ENCODE results near the gene PCDHGA11. TPM values are rescaled to one million over a fixed set of nuclear protein-coding genes. Genes with fewer than 3 reads are reported as not detected.
"Not testable (repeated sequence)": the region's sequence is repeated elsewhere in the genome, so short reads cannot be mapped to it uniquely, and the experiment has no call there.

Gene PCDHGA11
- total RNA-seq, 3 donors from 2014 or later (not counting 1 experiment from before 2014, with no cell fraction given): 0.40 to 1.2 (median 0.83) TPM

DNA sequence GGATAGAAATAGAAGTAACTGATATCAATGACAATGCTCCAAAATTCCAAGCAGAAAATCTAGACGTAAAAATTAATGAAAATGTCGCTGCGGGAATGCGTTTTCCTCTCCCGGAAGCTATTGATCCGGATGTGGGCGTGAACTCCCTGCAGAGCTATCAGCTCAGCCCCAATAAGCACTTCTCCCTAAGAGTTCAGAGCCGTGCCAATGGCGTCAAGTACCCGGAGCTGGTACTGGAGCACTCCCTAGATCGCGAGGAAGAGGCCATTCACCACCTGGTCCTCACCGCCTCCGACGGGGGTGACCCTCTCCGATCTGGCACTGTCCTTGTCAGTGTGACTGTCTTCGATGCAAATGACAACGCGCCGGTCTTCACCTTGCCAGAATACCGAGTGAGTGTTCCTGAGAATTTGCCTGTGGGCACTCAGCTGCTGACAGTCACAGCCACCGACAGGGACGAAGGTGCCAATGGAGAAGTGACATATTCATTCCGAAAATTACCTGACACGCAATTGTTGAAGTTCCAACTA is 7.2 kb upstream of the PCDHGA11 start:
- no peak overlapping the region for H3K27ac ChIP-seq (ENCODE audit: low read length)
- Mint-ChIP-seq H3K4me1 (peaks cover 38 to 51% of the 10 kb centered on the region in 2 donors), H3K27ac (peak overlapping the region; percentile 61 to 82), H3K36me3 (peaks cover 36% of the 10 kb centered on the region), H3K4me3 (peak overlapping the region; percentile 93), H3K27me3 (ENCODE audit: low read depth in 2 of 2) (peaks cover 52 to 63% of the 10 kb centered on the region in 2 donors), H3K9me3 (peaks cover 2 to 7% of the 10 kb centered on the region in 2 donors)
- 22% methylated on average over 23 of the region's 25 CpGs for WGBS (ENCODE audit: insufficient coverage)
- TF ChIP-seq CTCF (IDR thresholded peaks at IDR 0.05): no peak
- H3K4me1 ChIP-seq (ENCODE audit: control insufficient read depth, insufficient read depth, low read length): peaks cover 25% of the 10 kb centered on the region
- H3K4me3 ChIP-seq (ENCODE audit: low read length): peak overlapping the region; percentile 22
- peaks cover 24% of the 10 kb centered on the region for H3K9me3 ChIP-seq (ENCODE audit: control insufficient read depth, insufficient read depth, low read length)
- no peaks in the 10 kb centered on the region for H3K36me3 ChIP-seq (ENCODE audit: control insufficient read depth, insufficient read depth, low read length)
- DNase-seq (no peak), ATAC-seq (no peak)
- H3K27me3 ChIP-seq (ENCODE audit: control insufficient read depth, insufficient read depth, low read length): peaks cover 68% of the 10 kb centered on the region
- intact Hi-C loops (cut with micrococcal nuclease): loop anchor here (2.0 to 5.0 kb wide), 2 partner anchors 99 to 151 kb away; no protein-coding TSS in a partner anchor

- peaks cover 27% of the 10 kb centered on the region for H3K9me3 ChIP-seq (ENCODE audit: control insufficient read depth, insufficient read depth, low read length)
- H3K27me3 Mint-ChIP-seq (ENCODE audit: low read depth in 2 of 2): peaks cover 53 to 67% of the 10 kb centered on the region in 2 donors
- WGBS (ENCODE audit: insufficient coverage): 43% methylated on average over 46 of the region's 46 CpGs
- peaks cover 38 to 47% of the 10 kb centered on the region in 2 donors for H3K4me1 Mint-ChIP-seq
- peaks cover 25% of the 10 kb centered on the region for H3K4me1 ChIP-seq (ENCODE audit: control insufficient read depth, insufficient read depth, low read length)
- H3K27ac ChIP-seq (ENCODE audit: low read length); ATAC-seq; H3K9me3 Mint-ChIP-seq; DNase-seq; H3K36me3 ChIP-seq (ENCODE audit: control insufficient read depth, insufficient read depth, low read length); H3K4me3 ChIP-seq (ENCODE audit: low read length): not testable (repeated sequence)
- H3K27ac Mint-ChIP-seq: peak overlapping the region in 1 of 2 donors; percentile 82
- peaks cover 65% of the 10 kb centered on the region for H3K27me3 ChIP-seq (ENCODE audit: control insufficient read depth, insufficient read depth, low read length)
- H3K36me3 Mint-ChIP-seq: peaks cover 32% of the 10 kb centered on the region
- peak overlapping the region; percentile 73 for H3K4me3 Mint-ChIP-seq
- intact Hi-C loops (cut with micrococcal nuclease): loop anchor here (5.0 kb wide), 1 partner anchor 98 kb away; no protein-coding TSS in a partner anchor
Measured at GRCh38 chr5:141414548-141415274, 6.1 kb upstream of the PCDHGA11 start.

DNA sequence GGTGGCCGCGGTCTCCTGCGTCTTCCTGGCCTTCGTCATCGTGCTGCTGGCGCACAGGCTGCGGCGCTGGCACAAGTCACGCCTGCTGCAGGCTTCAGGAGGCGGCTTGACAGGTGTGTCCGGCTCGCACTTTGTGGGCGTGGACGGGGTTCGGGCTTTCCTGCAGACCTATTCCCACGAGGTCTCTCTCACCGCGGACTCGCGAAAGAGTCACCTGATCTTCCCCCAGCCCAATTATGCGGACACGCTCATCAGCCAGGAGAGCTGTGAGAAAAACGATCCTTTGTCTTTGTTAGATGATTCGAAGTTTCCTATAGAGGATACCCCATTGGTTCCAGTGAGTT is 5.6 kb upstream of the PCDHGA11 start:
- DNase-seq; intact Hi-C loops (cut with micrococcal nuclease); H3K27ac ChIP-seq (ENCODE audit: low read length); ATAC-seq; H3K9me3 Mint-ChIP-seq; H3K27ac Mint-ChIP-seq; H3K4me3 ChIP-seq (ENCODE audit: low read length); H3K36me3 ChIP-seq (ENCODE audit: control insufficient read depth, insufficient read depth, low read length): not testable (repeated sequence)
- 25% methylated on average over 24 of the region's 24 CpGs for WGBS (ENCODE audit: insufficient coverage)
- peak overlapping the region; percentile 73 for H3K4me3 Mint-ChIP-seq
- H3K36me3 Mint-ChIP-seq: peaks cover 30% of the 10 kb centered on the region
- H3K27me3 ChIP-seq (ENCODE audit: control insufficient read depth, insufficient read depth, low read length): peaks cover 65% of the 10 kb centered on the region
- H3K9me3 ChIP-seq (ENCODE audit: control insufficient read depth, insufficient read depth, low read length): peaks cover 30% of the 10 kb centered on the region
- H3K27me3 Mint-ChIP-seq (ENCODE audit: low read depth in 2 of 2): peaks cover 54 to 69% of the 10 kb centered on the region in 2 donors
- H3K4me1 ChIP-seq (ENCODE audit: control insufficient read depth, insufficient read depth, low read length): peaks cover 25% of the 10 kb centered on the region
- H3K4me1 Mint-ChIP-seq: peaks cover 38 to 44% of the 10 kb centered on the region in 2 donors

DNA sequence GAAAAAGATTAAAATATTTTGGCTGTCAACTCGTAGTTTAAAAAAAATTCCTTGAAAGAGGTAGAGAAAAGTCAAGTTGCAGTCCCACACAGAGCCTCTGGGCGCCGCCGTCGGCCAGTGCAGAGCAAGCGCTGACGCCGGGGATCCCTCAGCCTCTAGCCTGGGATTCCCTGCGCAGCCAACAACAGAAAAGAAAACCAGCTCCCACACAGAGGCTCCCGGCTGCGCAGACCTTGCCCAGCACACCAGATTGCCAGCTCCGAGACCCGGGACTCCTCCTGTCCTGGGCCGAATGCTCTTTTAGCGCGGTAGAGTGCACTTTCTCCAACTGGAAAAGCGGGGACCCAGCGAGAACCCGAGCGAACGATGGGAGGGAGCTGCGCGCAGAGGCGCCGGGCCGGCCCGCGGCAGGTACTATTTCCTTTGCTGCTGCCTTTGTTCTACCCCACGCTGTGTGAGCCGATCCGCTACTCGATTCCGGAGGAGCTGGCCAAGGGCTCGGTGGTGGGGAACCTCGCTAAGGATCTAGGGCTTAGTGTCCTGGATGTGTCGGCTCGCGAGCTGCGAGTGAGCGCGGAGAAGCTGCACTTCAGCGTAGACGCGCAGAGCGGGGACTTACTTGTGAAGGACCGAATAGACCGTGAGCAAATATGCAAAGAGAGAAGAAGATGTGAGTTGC is 3.2 kb upstream of the PCDHGA11 start, which contains the start of gene PCDHGB7:
PCDHGB7 (plus strand) TSS at position 184 of the 679 bp plus-strand sequence; CDS start at position 367, 183 bp downstream.
- H3K4me3 ChIP-seq (ENCODE audit: low read length); H3K27ac ChIP-seq (ENCODE audit: low read length); H3K36me3 ChIP-seq (ENCODE audit: control insufficient read depth, insufficient read depth, low read length); H3K9me3 Mint-ChIP-seq; intact Hi-C loops (cut with micrococcal nuclease): not testable (repeated sequence)
- Mint-ChIP-seq H3K27ac (peak within 1 kb of the TSS in 1 of 2 donors; percentile 36), H3K36me3 (peaks cover 25% of the 10 kb centered on the region), H3K4me3 (peak within 1 kb of the TSS; percentile 88), H3K27me3 (ENCODE audit: low read depth in 2 of 2) (peaks cover 68 to 82% of the 10 kb centered on the region in 2 donors), H3K4me1 (peaks cover 30 to 43% of the 10 kb centered on the region in 2 donors)
- peak; percentile 78 to 84 (median 81) for ATAC-seq
- DNase-seq: peak in 1 of 2 donors; percentile 59
- H3K4me1 ChIP-seq (ENCODE audit: control insufficient read depth, insufficient read depth, low read length): peaks cover 25% of the 10 kb centered on the region
- TF ChIP-seq CTCF (IDR thresholded peaks at IDR 0.05): peak; percentile 51
- H3K27me3 ChIP-seq (ENCODE audit: control insufficient read depth, insufficient read depth, low read length): peaks cover 84% of the 10 kb centered on the region
- WGBS (ENCODE audit: insufficient coverage): 7% methylated on average over 47 of the region's 47 CpGs
- peaks cover 35% of the 10 kb centered on the region for H3K9me3 ChIP-seq (ENCODE audit: control insufficient read depth, insufficient read depth, low read length)

Data from natural killer cell (primary cell).